Peyer's patch (tissue), 4 donors: ENCODE data around the gene RPL15. TPM values are rescaled to one million over a fixed set of nuclear protein-coding genes. Genes with fewer than 3 reads are reported as not detected.

Source experiments
- DNase-seq, 3 donors: peaks; one replicate each; pipeline ENCODE4 v3.0.0-alpha.2; 2017 to 2019
- H3K27ac ChIP-seq, 4 donors: fragments of 200-600 bp; sonication (generic); one replicate each; pipeline ENCODE4 v1.5.1; 2016 to 2019
- H3K27me3 ChIP-seq, 2 donors: fragments of 200-600 bp; sonication (generic); one replicate each; pipeline ENCODE4 v1.5.1; 2019
- H3K36me3 ChIP-seq, 3 donors: fragments of 200-600 bp; sonication (generic); one replicate each; pipeline ENCODE4 v1.5.1; 2016 to 2019
- H3K4me1 ChIP-seq, 4 donors: fragments of 200-600 bp; sonication (generic); one replicate each; pipeline ENCODE4 v1.5.1; 2016 to 2019
- H3K4me3 ChIP-seq, 4 donors: fragments of 200-600 bp; sonication (generic); 1 replicate in 3 of 4; 2 replicates in 1 of 4; pipeline ENCODE4 v1.5.1; 2016 to 2019; ENCODE audit warnings: mild to moderate bottlenecking in 1 of 4
- H3K9me3 ChIP-seq, 4 donors: fragments of 200-600 bp; sonication (generic); one replicate each; pipeline ENCODE4 v1.5.1; 2016 to 2019; ENCODE audit warnings: mild to moderate bottlenecking in 1 of 4
- CTCF ChIP-seq, 6 experiments: fragments of 450-650 bp in 4 of 6; fragments of 200-600 bp in 2 of 6; sonication (generic) in 1 of 6; IDR thresholded peaks; one replicate each; pipeline ENCODE4 v1.5.1; 2017 to 2019; ENCODE audit warnings: antibody characterized with exemption in 6 of 6, mild to moderate bottlenecking in 3 of 6, moderate library complexity in 1 of 6
- POLR2A ChIP-seq, 2 donors: fragments of 450-650 bp; IDR thresholded peaks; one replicate each; pipeline ENCODE4 v1.5.1; 2017; ENCODE audit warnings: antibody characterized with exemption in 2 of 2, mild to moderate bottlenecking in 2 of 2, moderate library complexity in 2 of 2
- total RNA-seq, 4 donors: library from RNA; depleted of rRNA; stranded (reverse); fragments of >200 nt; gene quantifications; one replicate each; pipeline ENCODE4 v1.1.0, GENCODE V29; 2016

RPL15 gene
- total RNA-seq, 4 donors from 2014 or later: 409 to 1,183 (median 647) TPM

- Histone ChIP-seq H3K36me3 (peaks cover 0 to 58% (median 0%) of the 10 kb centered on the region in 3 donors), H3K27me3 (no peaks in the 10 kb centered on the region), H3K4me1 (no peaks in the 10 kb centered on the region), H3K4me3 (no peak overlapping the region), H3K27ac (no peak overlapping the region), H3K9me3 (no peaks in the 10 kb centered on the region)
- DNase-seq: no peak
- TF ChIP-seq CTCF (IDR thresholded peaks at IDR 0.05): no peak
- no peak for TF ChIP-seq POLR2A (IDR thresholded peaks at IDR 0.05)
These were observed 51.7 kb downstream of the RPL15 start for GRCh38 chr3:23968463-23969184.

GRCh38 chr3:23969393-23969792 is 52.5 kb downstream of the RPL15 start:
- Histone ChIP-seq H3K27ac (no peak overlapping the region), H3K27me3 (no peaks in the 10 kb centered on the region), H3K4me1 (no peaks in the 10 kb centered on the region), H3K4me3 (no peak overlapping the region), H3K9me3 (no peaks in the 10 kb centered on the region), H3K36me3 (peaks cover 0 to 53% (median 0%) of the 10 kb centered on the region in 3 donors)
- TF ChIP-seq CTCF (IDR thresholded peaks at IDR 0.05): no peak
- TF ChIP-seq POLR2A (IDR thresholded peaks at IDR 0.05): no peak
- DNase-seq: no peak

Other genes with a start within 250 kb of the RPL15 start
- 10 to 100 TPM; 26.1 to 58.6 (median 43.0) TPM for gene UBE2E1, start 111.2 kb upstream of the RPL15 start, total RNA-seq
- 10 to 100 TPM in 1 of 4 donors, 1 to 10 TPM in 3; 4.2 to 11.6 (median 7.7) TPM for gene NKIRAS1, start 142 bp upstream of the RPL15 start, total RNA-seq
- gene NR1D2, start 28.2 kb downstream of the RPL15 start, total RNA-seq: 10 to 100 TPM; 23.8 to 29.7 (median 25.1) TPM